ENCODE measurements around the gene EGFL7. TPM values are rescaled to one million over a fixed set of nuclear protein-coding genes. Genes with fewer than 3 reads are reported as not detected.

The EGFL7 gene
- polyA plus RNA-seq, 3 donors: 1.3 to 2.8 (median 2.2) TPM

- TF ChIP-seq CTCF (IDR thresholded peaks at IDR 0.05): no peak
- Mint-ChIP-seq H3K4me1 (peaks cover 15% of the 10 kb centered on the region), H3K4me3 (peak within 1 kb of the TSS; percentile 39 to 78), H3K9me3 (peaks cover 0 to 11% (median 2%) of the 10 kb centered on the region in 7 donors), H3K36me3 (peaks cover 0 to 4% of the 10 kb centered on the region in 2 donors), H3K27me3 (ENCODE audit: low read depth in 3 of 3) (peaks cover 50 to 75% (median 50%) of the 10 kb centered on the region in 3 donors), H3K27ac (no peak within 1 kb of the TSS)
- Histone ChIP-seq H3K9me3 (replicated peaks in 1 of 2; ENCODE audit: control insufficient read depth in 1 of 2, insufficient read depth in 1 of 2, low read length in 2 of 2) (peaks cover 0 to 3% of the 10 kb centered on the region in 2 donors), H3K27ac (ENCODE audit: low read depth in 1 of 2, low read length in 2 of 2) (no peak within 1 kb of the TSS), H3K79me2 (ENCODE audit: insufficient read depth, low read length) (no peaks in the 10 kb centered on the region), H2AFZ (ENCODE audit: insufficient read depth, low read depth, low read length, poor library complexity, severe bottlenecking) (no peak within 1 kb of the TSS), H3K4me2 (replicated peaks; ENCODE audit: extremely low read depth, low read length, poor library complexity, severe bottlenecking) (peak within 1 kb of the TSS; percentile 65), H3K9ac (ENCODE audit: insufficient read depth, low read length, poor library complexity, severe bottlenecking) (no peak within 1 kb of the TSS), H3K36me3 (replicated peaks in 1 of 2; ENCODE audit: control insufficient read depth in 1 of 2, insufficient read depth in 2 of 2, low read length in 2 of 2) (no peaks in the 10 kb centered on the region), H3K27me3 (ENCODE audit: control insufficient read depth in 2 of 2, insufficient read depth in 2 of 2, low read length in 2 of 2) (peaks cover 12 to 42% of the 10 kb centered on the region in 2 donors), H3K4me1 (ENCODE audit: control insufficient read depth in 1 of 2, insufficient read depth in 2 of 2, low read length in 2 of 2) (peaks cover 17 to 29% of the 10 kb centered on the region in 2 donors), H4K20me1 (ENCODE audit: insufficient read depth, low read length) (no peaks in the 10 kb centered on the region), H3K4me3 (replicated peaks in 1 of 3; ENCODE audit: low read depth in 2 of 3, low read length in 3 of 3) (peak within 1 kb of the TSS in 1 of 3 experiments; percentile 59)
- DNase-seq: no peak
- intact Hi-C loops (cut with micrococcal nuclease): no loop called here
- under 1% methylated on average over 107 of the region's 119 CpGs for WGBS (ENCODE audit: insufficient coverage)
Measured at GRCh38 chr9:136711751-136712689, 49.3 kb downstream of the EGFL7 start, which contains the start of gene DIPK1B. TSS of gene DIPK1B (plus strand) at chr9:136712572. CDS start at chr9:136712666, 94 bp downstream.

GRCh38 chr9:136712690-136713544 is 50.2 kb downstream of the EGFL7 start:
- no peak for TF ChIP-seq CTCF (IDR thresholded peaks at IDR 0.05)
- no peak overlapping the region for H3K4me3 ChIP-seq (replicated peaks in 1 of 3; ENCODE audit: low read depth in 2 of 3, low read length in 3 of 3)
- H4K20me1 ChIP-seq (ENCODE audit: insufficient read depth, low read length): no peaks in the 10 kb centered on the region
- H3K27ac ChIP-seq (ENCODE audit: low read depth in 1 of 2, low read length in 2 of 2): no peak overlapping the region
- Mint-ChIP-seq H3K4me3 (peak overlapping the region in 1 of 2 donors; percentile 73), H3K9me3 (peaks cover 0 to 11% (median 2%) of the 10 kb centered on the region in 7 donors), H3K4me1 (peaks cover 15% of the 10 kb centered on the region), H3K27me3 (ENCODE audit: low read depth in 3 of 3) (peaks cover 52 to 80% (median 54%) of the 10 kb centered on the region in 3 donors), H3K27ac (no peak overlapping the region), H3K36me3 (peaks cover 0 to 4% of the 10 kb centered on the region in 2 donors)
- H3K4me1 ChIP-seq (ENCODE audit: control insufficient read depth in 1 of 2, insufficient read depth in 2 of 2, low read length in 2 of 2): peaks cover 17 to 29% of the 10 kb centered on the region in 2 donors
- peaks cover 12 to 47% of the 10 kb centered on the region in 2 donors for H3K27me3 ChIP-seq (ENCODE audit: control insufficient read depth in 2 of 2, insufficient read depth in 2 of 2, low read length in 2 of 2)
- peaks cover 0 to 3% of the 10 kb centered on the region in 2 donors for H3K9me3 ChIP-seq (replicated peaks in 1 of 2; ENCODE audit: control insufficient read depth in 1 of 2, insufficient read depth in 1 of 2, low read length in 2 of 2)
- no peak overlapping the region for H3K9ac ChIP-seq (ENCODE audit: insufficient read depth, low read length, poor library complexity, severe bottlenecking)
- H3K79me2 ChIP-seq (ENCODE audit: insufficient read depth, low read length): no peaks in the 10 kb centered on the region
- no peaks in the 10 kb centered on the region for H3K36me3 ChIP-seq (replicated peaks in 1 of 2; ENCODE audit: control insufficient read depth in 1 of 2, insufficient read depth in 2 of 2, low read length in 2 of 2)
- 3% methylated on average over 44 of the region's 56 CpGs for WGBS (ENCODE audit: insufficient coverage)
- no peak overlapping the region for H2AFZ ChIP-seq (ENCODE audit: insufficient read depth, low read depth, low read length, poor library complexity, severe bottlenecking)
- intact Hi-C loops (cut with micrococcal nuclease): no loop called here
- H3K4me2 ChIP-seq (replicated peaks; ENCODE audit: extremely low read depth, low read length, poor library complexity, severe bottlenecking): peak overlapping the region; percentile 30
- DNase-seq: no peak
